ENCODE results near the gene TUBGCP3.

DNA sequence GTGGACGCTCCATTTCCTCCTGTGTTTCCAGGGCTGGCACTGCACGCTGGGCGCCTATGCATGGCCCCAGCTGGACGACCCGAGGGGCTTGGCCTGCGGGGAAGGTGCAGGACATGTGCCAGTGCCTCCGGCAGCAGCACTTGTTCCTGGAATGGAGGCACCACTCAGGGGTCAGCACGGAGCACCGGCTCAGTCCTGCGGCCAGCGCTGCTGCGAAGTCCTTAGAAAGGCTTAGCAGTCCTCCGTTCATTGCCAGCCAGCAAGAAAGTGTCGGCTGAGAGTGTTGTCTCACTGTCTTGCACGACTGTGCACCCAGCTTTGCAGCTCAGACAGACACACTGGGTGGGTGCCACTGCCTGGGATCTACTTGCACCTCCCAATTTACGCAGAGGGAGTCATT lies 36.1 kb upstream of the TUBGCP3 start:
- TF ChIP-seq, protein P1, sequence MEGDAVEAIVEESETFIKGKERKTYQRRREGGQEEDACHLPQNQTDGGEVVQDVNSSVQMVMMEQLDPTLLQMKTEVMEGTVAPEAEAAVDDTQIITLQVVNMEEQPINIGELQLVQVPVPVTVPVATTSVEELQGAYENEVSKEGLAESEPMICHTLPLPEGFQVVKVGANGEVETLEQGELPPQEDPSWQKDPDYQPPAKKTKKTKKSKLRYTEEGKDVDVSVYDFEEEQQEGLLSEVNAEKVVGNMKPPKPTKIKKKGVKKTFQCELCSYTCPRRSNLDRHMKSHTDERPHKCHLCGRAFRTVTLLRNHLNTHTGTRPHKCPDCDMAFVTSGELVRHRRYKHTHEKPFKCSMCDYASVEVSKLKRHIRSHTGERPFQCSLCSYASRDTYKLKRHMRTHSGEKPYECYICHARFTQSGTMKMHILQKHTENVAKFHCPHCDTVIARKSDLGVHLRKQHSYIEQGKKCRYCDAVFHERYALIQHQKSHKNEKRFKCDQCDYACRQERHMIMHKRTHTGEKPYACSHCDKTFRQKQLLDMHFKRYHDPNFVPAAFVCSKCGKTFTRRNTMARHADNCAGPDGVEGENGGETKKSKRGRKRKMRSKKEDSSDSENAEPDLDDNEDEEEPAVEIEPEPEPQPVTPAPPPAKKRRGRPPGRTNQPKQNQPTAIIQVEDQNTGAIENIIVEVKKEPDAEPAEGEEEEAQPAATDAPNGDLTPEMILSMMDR (IDR thresholded peaks at IDR 0.05; ENCODE audit: insufficient read depth, low read length, poor library complexity, severe bottlenecking), result no peak
- no peak for TF ChIP-seq EZH2phosphoT487 (conservative IDR thresholded peaks at IDR 0.05; ENCODE audit: low read length)

Measured in SU-DHL-6 (cell line).